ENCODE measurements around the gene LRG1.

Gene LRG1

GRCh38 chr19:4503825-4504170, 36.0 kb downstream of the LRG1 start:
- TF ChIP-seq CTCF (IDR thresholded peaks at IDR 0.05; ENCODE audit: low read depth, low read length) = no peak
- DNase-seq (ENCODE audit: extremely low read depth, low read depth) = no peak

GRCh38 chr19:4503132-4503824, 36.6 kb downstream of the LRG1 start:
- no peak for TF ChIP-seq CTCF (IDR thresholded peaks at IDR 0.05; ENCODE audit: low read depth, low read length)
- no peak for DNase-seq (ENCODE audit: extremely low read depth, low read depth)

GRCh38 chr19:4502282-4503131, 37.3 kb downstream of the LRG1 start:
- TF ChIP-seq CTCF (IDR thresholded peaks at IDR 0.05; ENCODE audit: low read depth, low read length) = no peak
- DNase-seq (ENCODE audit: extremely low read depth, low read depth) = no peak

- no peak for TF ChIP-seq CTCF (IDR thresholded peaks at IDR 0.05; ENCODE audit: low read depth, low read length)
- DNase-seq (ENCODE audit: extremely low read depth, low read depth) = no peak
These were observed 38.1 kb downstream of the LRG1 start for GRCh38 chr19:4501691-4502090.

- TF ChIP-seq CTCF (IDR thresholded peaks at IDR 0.05; ENCODE audit: low read depth, low read length) = no peak
- DNase-seq (ENCODE audit: extremely low read depth, low read depth) = no peak
These were observed 38.8 kb downstream of the LRG1 start for GRCh38 chr19:4500841-4501591.

GRCh38 chr19:4499855-4500254, 40.0 kb downstream of the LRG1 start:
- no peak for DNase-seq (ENCODE audit: extremely low read depth, low read depth)
- no peak for TF ChIP-seq CTCF (IDR thresholded peaks at IDR 0.05; ENCODE audit: low read depth, low read length)

- no peak for TF ChIP-seq CTCF (IDR thresholded peaks at IDR 0.05; ENCODE audit: low read depth, low read length)
- DNase-seq (ENCODE audit: extremely low read depth, low read depth) = no peak
These were observed 40.5 kb downstream of the LRG1 start for GRCh38 chr19:4499318-4499717.

Data from AG09319 (cell line).